ENCODE results near the gene ZC3H8.

DNA sequence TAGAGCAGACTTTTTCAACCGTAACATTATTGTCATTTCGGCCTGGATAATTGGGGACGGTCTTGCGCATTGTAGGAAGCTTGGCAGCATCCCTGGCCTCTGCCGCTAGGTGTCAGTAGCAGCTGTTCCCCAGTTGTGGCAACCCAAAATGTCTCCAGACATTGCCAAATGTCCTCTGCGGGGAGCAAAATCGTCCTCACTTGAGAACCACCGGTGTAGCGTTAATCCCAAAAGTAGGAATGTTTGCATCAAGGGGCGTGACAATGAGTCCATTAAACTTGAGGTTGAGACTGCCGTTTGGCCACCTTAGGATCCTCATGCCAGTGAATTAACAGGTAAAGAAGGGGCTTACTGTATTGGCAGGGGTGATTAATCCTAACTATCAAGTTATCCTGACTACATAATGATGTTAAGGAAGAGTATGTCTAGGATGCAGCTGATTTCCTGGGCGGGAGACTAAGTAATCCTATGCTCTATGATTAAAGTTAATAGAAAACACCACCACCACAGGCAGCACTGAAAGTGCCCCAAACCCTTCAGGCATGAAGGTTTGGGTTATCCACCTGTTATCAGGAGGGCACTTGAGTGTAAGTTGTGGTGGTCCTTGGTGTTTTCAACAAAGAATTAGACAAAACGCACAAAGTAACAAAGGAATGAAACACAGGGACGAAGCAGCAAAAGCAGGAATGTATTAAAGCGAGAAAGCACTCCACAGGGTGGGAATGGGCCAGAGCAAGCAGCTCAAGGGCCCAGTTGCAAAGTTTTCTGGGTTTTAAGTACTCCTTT, 4.9 kb upstream of the ZC3H8 start:
- TF ChIP-seq POLR2AphosphoS5 (IDR thresholded peaks at IDR 0.05) (peak in 1 of 3 donors; percentile 71), CTCF (IDR thresholded peaks at IDR 0.05) (peak in 5 of 7 experiments; percentile 88 to 95 (median 93)), POLR2A (IDR thresholded peaks at IDR 0.05) (no peak), EP300 (IDR thresholded peaks at IDR 0.05) (no peak)

Measured in stomach (tissue), 4 donors.